C4-2B (cell line): ENCODE results near the gene PRRT2.

Experiments
- ZFX ChIP-seq: fragments of 450-650 bp; IDR thresholded peaks from 2 replicates; pipeline ENCODE4 v1.6.1; 2017
- TF ChIP-seq, protein P1 (sequence below): fragments of 450-650 bp; conservative IDR thresholded peaks from 2 replicates; pipeline ENCODE4 v1.5.1; 2017; ENCODE audit warnings: mild to moderate bottlenecking

DNA sequence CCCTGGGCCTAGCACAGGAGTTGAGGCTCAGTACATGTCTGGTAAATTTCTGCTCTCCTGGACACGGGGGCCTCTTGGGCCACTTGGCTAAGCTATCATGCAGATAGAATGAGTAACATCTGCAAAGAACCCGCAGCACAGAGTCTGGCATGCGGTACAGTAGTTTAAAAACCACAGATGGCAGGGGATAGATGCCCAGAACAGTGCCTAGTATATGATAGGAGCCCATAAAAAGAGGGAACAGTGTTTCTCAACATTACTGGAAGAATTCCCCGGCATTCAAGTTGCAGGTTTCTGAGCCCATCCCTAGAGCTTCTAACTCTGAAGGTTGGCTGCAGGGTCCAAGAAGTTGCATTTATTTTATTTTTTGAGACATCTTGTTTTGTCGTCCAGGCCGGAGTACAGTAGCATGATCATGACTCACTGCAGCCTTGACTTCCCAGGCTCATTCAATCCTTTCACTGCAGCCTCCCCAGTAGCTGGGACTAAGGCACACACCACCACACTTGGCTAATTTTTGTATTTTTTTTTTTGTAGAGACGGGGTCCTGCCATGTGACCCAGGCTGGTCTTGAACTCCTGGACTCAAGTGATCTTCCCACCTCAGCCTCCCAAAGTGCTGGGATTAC is 45.3 kb downstream of the PRRT2 start:
- TF ChIP-seq, protein P1, sequence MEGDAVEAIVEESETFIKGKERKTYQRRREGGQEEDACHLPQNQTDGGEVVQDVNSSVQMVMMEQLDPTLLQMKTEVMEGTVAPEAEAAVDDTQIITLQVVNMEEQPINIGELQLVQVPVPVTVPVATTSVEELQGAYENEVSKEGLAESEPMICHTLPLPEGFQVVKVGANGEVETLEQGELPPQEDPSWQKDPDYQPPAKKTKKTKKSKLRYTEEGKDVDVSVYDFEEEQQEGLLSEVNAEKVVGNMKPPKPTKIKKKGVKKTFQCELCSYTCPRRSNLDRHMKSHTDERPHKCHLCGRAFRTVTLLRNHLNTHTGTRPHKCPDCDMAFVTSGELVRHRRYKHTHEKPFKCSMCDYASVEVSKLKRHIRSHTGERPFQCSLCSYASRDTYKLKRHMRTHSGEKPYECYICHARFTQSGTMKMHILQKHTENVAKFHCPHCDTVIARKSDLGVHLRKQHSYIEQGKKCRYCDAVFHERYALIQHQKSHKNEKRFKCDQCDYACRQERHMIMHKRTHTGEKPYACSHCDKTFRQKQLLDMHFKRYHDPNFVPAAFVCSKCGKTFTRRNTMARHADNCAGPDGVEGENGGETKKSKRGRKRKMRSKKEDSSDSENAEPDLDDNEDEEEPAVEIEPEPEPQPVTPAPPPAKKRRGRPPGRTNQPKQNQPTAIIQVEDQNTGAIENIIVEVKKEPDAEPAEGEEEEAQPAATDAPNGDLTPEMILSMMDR: no peak
- TF ChIP-seq ZFX: no peak
